ENCODE results near the gene APLF. TPM values are rescaled to one million over a fixed set of nuclear protein-coding genes. Genes with fewer than 3 reads are reported as not detected.

APLF gene
- total RNA-seq, 4 donors from 2014 or later, result 6.9 to 11.6 (median 10.6) TPM

GRCh38 chr2:68452158-68452900 lies 15.1 kb upstream of the APLF start:
- WGBS, 2 donors, result 66 to 67% methylated on average over 5 of the region's 5 CpGs
- Histone ChIP-seq H3K27ac (no peak overlapping the region), H3K4me1 (no peaks in the 10 kb centered on the region), H3K4me3 (no peak overlapping the region), H3K27me3 (no peaks in the 10 kb centered on the region), H3K9me3 (peaks cover 0 to 17% (median 0%) of the 10 kb centered on the region in 4 donors), H3K36me3 (no peaks in the 10 kb centered on the region)
- no peak for TF ChIP-seq CTCF (IDR thresholded peaks at IDR 0.05)
- no peak for TF ChIP-seq POLR2A (IDR thresholded peaks at IDR 0.05)
- TF ChIP-seq EP300 (IDR thresholded peaks at IDR 0.05), result no peak
- no peak for DNase-seq (ENCODE audit: low spot score in 2 of 2)

GRCh38 chr2:68453761-68454360 lies 13.5 kb upstream of the APLF start:
- WGBS, 2 donors, result 85 to 88% methylated on average over 2 of the region's 2 CpGs
- H3K4me1 ChIP-seq, result no peaks in the 10 kb centered on the region
- peaks cover 0 to 4% (median 0%) of the 10 kb centered on the region in 4 donors for H3K9me3 ChIP-seq
- DNase-seq (ENCODE audit: low spot score in 2 of 2), result no peak
- H3K27ac ChIP-seq, result no peak overlapping the region
- TF ChIP-seq CTCF (IDR thresholded peaks at IDR 0.05) (no peak), POLR2A (IDR thresholded peaks at IDR 0.05) (no peak), EP300 (IDR thresholded peaks at IDR 0.05) (no peak)
- H3K4me3 ChIP-seq, result no peak overlapping the region
- H3K36me3 ChIP-seq, result no peaks in the 10 kb centered on the region
- no peaks in the 10 kb centered on the region for H3K27me3 ChIP-seq

GRCh38 chr2:68454719-68455118 lies 12.7 kb upstream of the APLF start:
- Histone ChIP-seq H3K4me3 (no peak overlapping the region), H3K4me1 (no peaks in the 10 kb centered on the region), H3K9me3 (no peaks in the 10 kb centered on the region), H3K27me3 (no peaks in the 10 kb centered on the region), H3K27ac (no peak overlapping the region), H3K36me3 (no peaks in the 10 kb centered on the region)
- TF ChIP-seq CTCF (IDR thresholded peaks at IDR 0.05), result no peak
- TF ChIP-seq POLR2A (IDR thresholded peaks at IDR 0.05), result no peak
- TF ChIP-seq EP300 (IDR thresholded peaks at IDR 0.05), result no peak
- no peak for DNase-seq (ENCODE audit: low spot score in 2 of 2)
- 89 to 92% methylated on average over 3 of the region's 3 CpGs for WGBS, 2 donors

DNA sequence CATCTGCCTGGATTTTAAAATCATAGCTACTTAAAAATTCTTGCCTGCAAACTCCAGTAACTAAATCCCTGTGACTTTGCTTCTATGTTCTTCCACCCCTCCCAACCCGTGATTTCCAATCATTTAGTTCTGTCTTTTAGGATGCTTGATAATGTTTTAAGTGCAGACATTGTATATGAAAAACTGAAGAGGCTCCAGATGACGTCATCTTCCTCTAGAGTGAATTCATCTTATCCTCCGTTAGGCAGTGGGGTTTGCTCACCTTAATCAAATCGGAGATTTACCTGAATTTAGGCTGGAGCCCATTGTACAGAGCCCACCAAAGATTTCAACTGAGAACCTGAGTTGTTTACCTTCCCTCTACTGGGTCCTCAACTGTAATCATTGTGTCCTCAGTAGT lies 11.2 kb upstream of the APLF start:
- Histone ChIP-seq H3K4me3 (no peak overlapping the region), H3K27me3 (no peaks in the 10 kb centered on the region), H3K27ac (no peak overlapping the region), H3K4me1 (no peaks in the 10 kb centered on the region), H3K9me3 (no peaks in the 10 kb centered on the region), H3K36me3 (no peaks in the 10 kb centered on the region)
- no peak for TF ChIP-seq CTCF (IDR thresholded peaks at IDR 0.05)
- no peak for TF ChIP-seq EP300 (IDR thresholded peaks at IDR 0.05)
- no peak for TF ChIP-seq POLR2A (IDR thresholded peaks at IDR 0.05)
- 87 to 88% methylated on average over 4 of the region's 4 CpGs for WGBS, 2 donors
- no peak for DNase-seq (ENCODE audit: low spot score in 2 of 2)

DNA sequence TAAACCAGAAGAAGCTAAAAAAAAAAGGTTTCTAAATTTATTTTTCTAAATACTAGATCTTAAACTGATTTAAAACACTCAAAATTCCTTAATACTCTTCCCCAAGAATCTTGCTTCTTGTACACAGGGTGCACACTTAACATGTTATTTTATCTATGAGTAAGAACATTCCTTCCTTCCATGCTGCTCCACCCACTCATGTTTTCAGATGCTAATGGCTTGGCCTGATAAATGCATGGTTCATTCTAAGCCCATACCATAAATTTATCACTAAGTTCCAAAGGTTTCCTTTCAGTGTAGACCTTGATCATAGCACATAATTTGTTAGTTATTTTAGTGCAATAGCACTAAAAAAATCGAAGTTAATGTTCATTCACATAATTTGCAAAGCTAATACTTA lies 8.4 kb upstream of the APLF start:
- Histone ChIP-seq H3K4me3 (no peak overlapping the region), H3K9me3 (no peaks in the 10 kb centered on the region)

More for the DNA sequence above, 8.4 kb upstream of the APLF start:
- no peak overlapping the region for H3K27ac ChIP-seq
- TF ChIP-seq CTCF (IDR thresholded peaks at IDR 0.05), result no peak
- no peak for TF ChIP-seq POLR2A (IDR thresholded peaks at IDR 0.05)
- no peak for TF ChIP-seq EP300 (IDR thresholded peaks at IDR 0.05)
- 65 to 72% methylated on average over 1 of the region's 1 CpG for WGBS, 2 donors
- H3K36me3 ChIP-seq, result no peaks in the 10 kb centered on the region
- H3K4me1 ChIP-seq, result peaks cover 0 to 4% (median 0%) of the 10 kb centered on the region in 4 donors
- H3K27me3 ChIP-seq, result no peaks in the 10 kb centered on the region
- DNase-seq (ENCODE audit: low spot score in 2 of 2), result no peak

Data from tibial nerve (tissue), 4 donors.